Muscle layer of colon (tissue), 2 donors: ENCODE results near the gene CRYBB1.

Experiments
- H3K27ac ChIP-seq: one replicate; pipeline ENCODE4 v1.7.0; 2013; ENCODE audit warnings: low read depth, mild to moderate bottlenecking, low read length, moderate library complexity
- H3K27me3 ChIP-seq, 2 donors: one replicate each; pipeline ENCODE4 v1.7.0; 2013; ENCODE audit warnings: low read length in 2 of 2, mild to moderate bottlenecking in 2 of 2; ENCODE audit not compliant: insufficient read depth in 2 of 2, control insufficient read depth in 1 of 2
- H3K36me3 ChIP-seq: one replicate; pipeline ENCODE4 v1.7.0; 2013; ENCODE audit warnings: mild to moderate bottlenecking, low read length; ENCODE audit not compliant: insufficient read depth
- H3K4me1 ChIP-seq: one replicate; pipeline ENCODE4 v1.7.0; 2013; ENCODE audit warnings: mild to moderate bottlenecking, low read length; ENCODE audit not compliant: insufficient read depth
- H3K4me3 ChIP-seq, 2 donors: one replicate each; pipeline ENCODE4 v1.7.0; 2013; ENCODE audit warnings: low read length in 2 of 2, low read depth in 1 of 2, mild to moderate bottlenecking in 1 of 2, moderate library complexity in 1 of 2
- H3K9ac ChIP-seq: one replicate; pipeline ENCODE4 v1.7.0; 2013; ENCODE audit warnings: low read length
- H3K9me3 ChIP-seq: one replicate; pipeline ENCODE4 v1.7.0; 2013; ENCODE audit warnings: mild to moderate bottlenecking, low read length
- donor health status: abdominal sarcoma.
- donor health status: Adenocarcinoma of cecum.

CRYBB1 gene

GRCh38 chr22:26585104-26585790 lies 32.6 kb downstream of the CRYBB1 start:
- H3K27me3 ChIP-seq = no peaks in the 10 kb centered on the region
- no peak overlapping the region for H3K9ac ChIP-seq
- H3K36me3 ChIP-seq = no peaks in the 10 kb centered on the region
- no peak overlapping the region for H3K4me3 ChIP-seq
- no peak overlapping the region for H3K27ac ChIP-seq
- H3K4me1 ChIP-seq = peaks cover 6% of the 10 kb centered on the region
- H3K9me3 ChIP-seq = no peaks in the 10 kb centered on the region

GRCh38 chr22:26584010-26584409 lies 33.8 kb downstream of the CRYBB1 start:
- no peak overlapping the region for H3K9ac ChIP-seq
- H3K9me3 ChIP-seq = no peaks in the 10 kb centered on the region
- H3K27me3 ChIP-seq = no peaks in the 10 kb centered on the region
- H3K36me3 ChIP-seq = no peaks in the 10 kb centered on the region
- peaks cover 1% of the 10 kb centered on the region for H3K4me1 ChIP-seq
- no peak overlapping the region for H3K27ac ChIP-seq
- H3K4me3 ChIP-seq = no peak overlapping the region

- no peaks in the 10 kb centered on the region for H3K9me3 ChIP-seq
- H3K27me3 ChIP-seq = no peaks in the 10 kb centered on the region
- no peaks in the 10 kb centered on the region for H3K36me3 ChIP-seq
- no peaks in the 10 kb centered on the region for H3K4me1 ChIP-seq
- H3K4me3 ChIP-seq = no peak overlapping the region
- no peak overlapping the region for H3K27ac ChIP-seq
- no peak overlapping the region for H3K9ac ChIP-seq
Measured at GRCh38 chr22:26581633-26582168, 36.1 kb downstream of the CRYBB1 start.

GRCh38 chr22:26581026-26581425 lies 36.8 kb downstream of the CRYBB1 start:
- Histone ChIP-seq H3K36me3 (no peaks in the 10 kb centered on the region), H3K4me3 (no peak overlapping the region), H3K9ac (no peak overlapping the region), H3K27me3 (no peaks in the 10 kb centered on the region), H3K9me3 (no peaks in the 10 kb centered on the region), H3K4me1 (no peaks in the 10 kb centered on the region), H3K27ac (no peak overlapping the region)

- no peak overlapping the region for H3K27ac ChIP-seq
- no peaks in the 10 kb centered on the region for H3K9me3 ChIP-seq
- no peak overlapping the region for H3K9ac ChIP-seq
- H3K27me3 ChIP-seq = no peaks in the 10 kb centered on the region
- H3K36me3 ChIP-seq = no peaks in the 10 kb centered on the region
- H3K4me3 ChIP-seq = no peak overlapping the region
- no peaks in the 10 kb centered on the region for H3K4me1 ChIP-seq
Measured at GRCh38 chr22:26580240-26580962, 37.4 kb downstream of the CRYBB1 start.

- Histone ChIP-seq H3K4me3 (no peak overlapping the region), H3K4me1 (no peaks in the 10 kb centered on the region), H3K27ac (no peak overlapping the region)
Measured at GRCh38 chr22:26579331-26579886, 38.4 kb downstream of the CRYBB1 start.

GRCh38 chr22:26577081-26577480 lies 40.7 kb downstream of the CRYBB1 start:
- H3K9me3 ChIP-seq = no peaks in the 10 kb centered on the region
- H3K27me3 ChIP-seq = no peaks in the 10 kb centered on the region
- no peak overlapping the region for H3K4me3 ChIP-seq
- no peak overlapping the region for H3K27ac ChIP-seq
- no peaks in the 10 kb centered on the region for H3K4me1 ChIP-seq
- H3K9ac ChIP-seq = no peak overlapping the region
- H3K36me3 ChIP-seq = no peaks in the 10 kb centered on the region

More at GRCh38 chr22:26579331-26579886, 38.4 kb downstream of the CRYBB1 start:
- Histone ChIP-seq H3K27me3 (no peaks in the 10 kb centered on the region), H3K9me3 (no peaks in the 10 kb centered on the region), H3K36me3 (no peaks in the 10 kb centered on the region), H3K9ac (no peak overlapping the region)

GRCh38 chr22:26576026-26576680 lies 41.7 kb downstream of the CRYBB1 start:
- H3K36me3 ChIP-seq = no peaks in the 10 kb centered on the region
- H3K9me3 ChIP-seq = no peaks in the 10 kb centered on the region
- no peaks in the 10 kb centered on the region for H3K27me3 ChIP-seq
- H3K27ac ChIP-seq = no peak overlapping the region
- H3K9ac ChIP-seq = no peak overlapping the region
- no peaks in the 10 kb centered on the region for H3K4me1 ChIP-seq
- no peak overlapping the region for H3K4me3 ChIP-seq

GRCh38 chr22:26574001-26574723 lies 43.7 kb downstream of the CRYBB1 start:
- H3K4me3 ChIP-seq = no peak overlapping the region
- H3K9me3 ChIP-seq = no peaks in the 10 kb centered on the region
- no peaks in the 10 kb centered on the region for H3K36me3 ChIP-seq
- H3K27me3 ChIP-seq = no peaks in the 10 kb centered on the region
- no peak overlapping the region for H3K9ac ChIP-seq
- no peaks in the 10 kb centered on the region for H3K4me1 ChIP-seq
- no peak overlapping the region for H3K27ac ChIP-seq

GRCh38 chr22:26573026-26573662 lies 44.7 kb downstream of the CRYBB1 start:
- no peak overlapping the region for H3K27ac ChIP-seq
- H3K9me3 ChIP-seq = no peaks in the 10 kb centered on the region
- H3K27me3 ChIP-seq = no peaks in the 10 kb centered on the region
- H3K4me1 ChIP-seq = no peaks in the 10 kb centered on the region
- H3K4me3 ChIP-seq = no peak overlapping the region
- no peak overlapping the region for H3K9ac ChIP-seq
- no peaks in the 10 kb centered on the region for H3K36me3 ChIP-seq
